SU-DHL-6 (cell line): Measurements from ENCODE around the gene ITPR1.

Experiments
- H2AFZ ChIP-seq: fragments of 200-600 bp; sonication (generic); 2 replicates; pipeline ENCODE4 v1.6.1; 2014; ENCODE audit warnings: low read depth, mild to moderate bottlenecking, moderate library complexity, mixed read lengths, antibody characterized with exemption, low read length; ENCODE audit not compliant: severe bottlenecking
- H3F3A ChIP-seq: fragments of 200-600 bp; shearing (Covaris generic); 2 replicates; pipeline ENCODE4 v1.6.0; 2016; ENCODE audit warnings: antibody characterized with exemption, mild to moderate bottlenecking; ENCODE audit not compliant: insufficient read depth
- H3K27ac ChIP-seq: fragments of 200-600 bp; sonication (generic); 2 replicates; pipeline ENCODE4 v1.5.1; 2016; ENCODE audit warnings: low read depth, mild to moderate bottlenecking, low read length, moderate library complexity, mixed read lengths
- H3K27me3 ChIP-seq: fragments of 200-600 bp; sonication (generic), shearing (Covaris generic); 2 replicates; pipeline ENCODE4 v1.6.0; 2014; ENCODE audit warnings: mild to moderate bottlenecking, low read length
- H3K36me3 ChIP-seq: fragments of 200-600 bp; sonication (generic); 2 replicates; pipeline ENCODE4 v1.6.1; 2014; ENCODE audit warnings: mild to moderate bottlenecking, low read length, mixed read lengths
- H3K4me2 ChIP-seq: fragments of 300-600, 200-600 bp; shearing (Covaris generic), sonication (generic); 2 replicates; pipeline ENCODE4 v1.6.0; 2014; ENCODE audit warnings: low read length, low read depth, mild to moderate bottlenecking; ENCODE audit not compliant: poor library complexity, severe bottlenecking
- H3K4me3 ChIP-seq: fragments of 200-600 bp; sonication (generic); 2 replicates; pipeline ENCODE4 v1.5.1; 2014; ENCODE audit warnings: antibody characterized with exemption, low read length, mild to moderate bottlenecking, mixed read lengths; ENCODE audit not compliant: insufficient read depth, poor library complexity, severe bottlenecking
- H3K79me2 ChIP-seq: fragments of 200-600 bp; sonication (generic); 2 replicates; pipeline ENCODE4 v1.6.1; 2014; ENCODE audit warnings: mild to moderate bottlenecking, low read length, moderate library complexity; ENCODE audit not compliant: insufficient read depth
- H3K9ac ChIP-seq: fragments of 200-600 bp; sonication (generic); 2 replicates; pipeline ENCODE4 v1.7.0; 2014; ENCODE audit warnings: mild to moderate bottlenecking, low read length
- H3K9me2 ChIP-seq: fragments of 200-600 bp; sonication (generic); replicated peaks from 2 replicates; pipeline ENCODE4 v1.6.1; 2014; ENCODE audit warnings: low read length; ENCODE audit not compliant: insufficient read depth
- H3K9me3 ChIP-seq: fragments of 200-600 bp; sonication (generic); 2 replicates; pipeline ENCODE4 v1.6.1; 2014; ENCODE audit warnings: low read length, mixed read lengths; ENCODE audit not compliant: insufficient read depth
- H4K20me1 ChIP-seq: fragments of 200-600 bp; sonication (generic); 2 replicates; pipeline ENCODE4 v1.6.1; 2014; ENCODE audit warnings: low read depth, mild to moderate bottlenecking, antibody characterized with exemption, low read length, moderate library complexity, mixed read lengths
- EZH2phosphoT487 ChIP-seq: fragments of 200-600 bp; sonication (generic), shearing (Covaris generic); conservative IDR thresholded peaks from 2 replicates; pipeline ENCODE4 v1.6.1; 2018; ENCODE audit warnings: mild to moderate bottlenecking, antibody characterized with exemption, low read length, moderate library complexity, mixed read lengths
- TF ChIP-seq, protein P1 (sequence below): fragments of 200-600 bp; sonication (generic); IDR thresholded peaks from one replicate; pipeline ENCODE4 v1.5.1; 2017; ENCODE audit warnings: antibody characterized with exemption, mild to moderate bottlenecking, low read length, moderate library complexity; ENCODE audit not compliant: insufficient read depth, poor library complexity, severe bottlenecking

ITPR1 gene

DNA sequence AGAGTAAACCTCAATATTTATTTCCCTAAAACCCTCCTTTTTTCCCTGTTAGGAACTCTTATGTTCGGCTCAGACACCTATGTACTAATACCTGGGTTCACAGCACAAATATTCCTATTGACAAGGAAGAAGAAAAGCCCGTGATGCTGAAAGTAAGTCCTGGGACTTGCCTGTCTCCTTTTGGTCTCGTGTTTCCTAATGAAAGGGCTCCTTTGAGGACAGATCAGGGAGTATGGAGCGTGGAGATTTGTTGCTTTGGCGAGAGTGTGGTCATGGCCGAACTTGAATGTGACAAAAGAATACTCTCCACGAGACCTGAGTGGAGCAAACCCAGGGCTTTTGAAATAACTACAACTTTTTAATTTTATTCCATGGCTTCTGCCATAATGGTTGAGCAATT is 167.8 kb downstream of the ITPR1 start:
- H3K36me3 ChIP-seq, result no peaks in the 10 kb centered on the region
- H3K27me3 ChIP-seq, result no peaks in the 10 kb centered on the region
- H3K9ac ChIP-seq, result no peak overlapping the region
- TF ChIP-seq, protein P1, sequence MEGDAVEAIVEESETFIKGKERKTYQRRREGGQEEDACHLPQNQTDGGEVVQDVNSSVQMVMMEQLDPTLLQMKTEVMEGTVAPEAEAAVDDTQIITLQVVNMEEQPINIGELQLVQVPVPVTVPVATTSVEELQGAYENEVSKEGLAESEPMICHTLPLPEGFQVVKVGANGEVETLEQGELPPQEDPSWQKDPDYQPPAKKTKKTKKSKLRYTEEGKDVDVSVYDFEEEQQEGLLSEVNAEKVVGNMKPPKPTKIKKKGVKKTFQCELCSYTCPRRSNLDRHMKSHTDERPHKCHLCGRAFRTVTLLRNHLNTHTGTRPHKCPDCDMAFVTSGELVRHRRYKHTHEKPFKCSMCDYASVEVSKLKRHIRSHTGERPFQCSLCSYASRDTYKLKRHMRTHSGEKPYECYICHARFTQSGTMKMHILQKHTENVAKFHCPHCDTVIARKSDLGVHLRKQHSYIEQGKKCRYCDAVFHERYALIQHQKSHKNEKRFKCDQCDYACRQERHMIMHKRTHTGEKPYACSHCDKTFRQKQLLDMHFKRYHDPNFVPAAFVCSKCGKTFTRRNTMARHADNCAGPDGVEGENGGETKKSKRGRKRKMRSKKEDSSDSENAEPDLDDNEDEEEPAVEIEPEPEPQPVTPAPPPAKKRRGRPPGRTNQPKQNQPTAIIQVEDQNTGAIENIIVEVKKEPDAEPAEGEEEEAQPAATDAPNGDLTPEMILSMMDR, result no peak
- no peak for TF ChIP-seq EZH2phosphoT487
- H4K20me1 ChIP-seq, result no peaks in the 10 kb centered on the region
- H3K27ac ChIP-seq, result no peak overlapping the region
- H3F3A ChIP-seq, result no peaks in the 10 kb centered on the region
- H3K9me2 ChIP-seq, result no peaks in the 10 kb centered on the region
- no peaks in the 10 kb centered on the region for H3K9me3 ChIP-seq
- no peak overlapping the region for H3K4me3 ChIP-seq
- no peak overlapping the region for H3K4me2 ChIP-seq
- H2AFZ ChIP-seq, result no peak overlapping the region
- H3K79me2 ChIP-seq, result no peaks in the 10 kb centered on the region

DNA sequence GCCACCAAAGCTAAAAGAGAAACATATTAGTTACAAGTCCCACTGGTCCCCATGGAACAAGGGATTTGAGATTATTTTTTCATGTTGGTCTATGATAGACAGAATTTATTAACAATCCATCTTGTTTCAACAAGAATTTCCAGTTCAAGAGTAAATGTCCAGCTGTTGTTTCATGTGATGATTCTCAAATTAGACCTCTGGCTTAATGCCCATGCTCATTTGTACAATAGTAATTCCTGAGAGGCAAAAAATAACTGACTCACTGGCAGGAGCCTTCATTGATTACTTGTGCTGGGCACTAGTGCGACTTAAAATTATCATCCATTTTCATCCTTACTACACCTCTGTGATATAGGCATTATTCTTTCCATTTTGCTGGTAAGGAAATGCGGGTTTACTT is 171.3 kb downstream of the ITPR1 start:
- H3K4me3 ChIP-seq, result no peak overlapping the region
- no peaks in the 10 kb centered on the region for H3K36me3 ChIP-seq

GRCh38 chr3:4665197-4665596 is 172.0 kb downstream of the ITPR1 start:
- Histone ChIP-seq H3K27me3 (no peaks in the 10 kb centered on the region), H3K79me2 (no peaks in the 10 kb centered on the region), H4K20me1 (no peaks in the 10 kb centered on the region), H3K36me3 (no peaks in the 10 kb centered on the region), H2AFZ (no peak overlapping the region), H3K4me3 (no peak overlapping the region), H3K9me2 (no peaks in the 10 kb centered on the region), H3K27ac (no peak overlapping the region), H3K9ac (no peak overlapping the region), H3K4me2 (no peak overlapping the region), H3F3A (no peaks in the 10 kb centered on the region), H3K9me3 (no peaks in the 10 kb centered on the region)
- TF ChIP-seq, protein P1, result no peak

More for the DNA sequence above, 171.3 kb downstream of the ITPR1 start:
- no peak overlapping the region for H2AFZ ChIP-seq
- H3K4me2 ChIP-seq, result no peak overlapping the region
- no peaks in the 10 kb centered on the region for H4K20me1 ChIP-seq
- H3K27me3 ChIP-seq, result no peaks in the 10 kb centered on the region
- no peak overlapping the region for H3K27ac ChIP-seq
- no peak for TF ChIP-seq EZH2phosphoT487
- TF ChIP-seq, protein P1, result no peak
- H3K9me2 ChIP-seq, result no peaks in the 10 kb centered on the region
- H3K79me2 ChIP-seq, result no peaks in the 10 kb centered on the region
- no peak overlapping the region for H3K9ac ChIP-seq
- no peaks in the 10 kb centered on the region for H3K9me3 ChIP-seq
- no peaks in the 10 kb centered on the region for H3F3A ChIP-seq

DNA sequence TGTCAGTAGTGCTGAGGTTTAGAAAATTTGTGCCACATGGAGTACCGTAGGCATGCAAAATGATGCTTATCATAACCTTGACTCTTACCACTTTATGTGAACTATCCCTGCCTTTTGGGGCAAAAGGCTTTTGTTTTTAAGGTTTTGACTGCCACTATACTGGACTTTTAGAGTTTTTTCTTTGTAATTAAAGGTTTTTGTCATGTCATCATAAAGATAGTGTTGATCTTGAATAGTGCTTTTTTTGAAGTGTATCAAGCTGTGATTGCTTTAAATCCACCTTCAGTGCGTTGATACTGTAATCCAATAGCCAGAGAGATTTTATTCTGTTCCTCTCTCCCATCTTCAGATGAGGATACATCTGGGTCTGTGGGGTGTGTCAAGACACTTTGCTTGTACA is 172.9 kb downstream of the ITPR1 start:
- Histone ChIP-seq H3K4me3 (no peak overlapping the region), H4K20me1 (no peaks in the 10 kb centered on the region), H3K9ac (no peak overlapping the region), H3K27me3 (no peaks in the 10 kb centered on the region), H3K36me3 (no peaks in the 10 kb centered on the region), H3K9me2 (no peaks in the 10 kb centered on the region), H3K9me3 (no peaks in the 10 kb centered on the region), H3K79me2 (no peaks in the 10 kb centered on the region), H2AFZ (no peak overlapping the region), H3F3A (no peaks in the 10 kb centered on the region), H3K4me2 (no peak overlapping the region), H3K27ac (no peak overlapping the region)
- TF ChIP-seq, protein P1, result no peak
- no peak for TF ChIP-seq EZH2phosphoT487
